Stimulated activated CD4-positive, alpha-beta T cell treated with anti-CD3 and anti-CD28 coated beads, Interleukin-2, amount 100 ng/mL, for 24 hours (primary cell): Measurements from ENCODE around the gene FBXL17.

Experiments
- DNase-seq, 2 donors: peaks; one replicate each; pipeline ENCODE4 v3.0.0-alpha.2; 2020

The FBXL17 gene

GRCh38 chr5:107887166-107887943 is 494.5 kb downstream of the FBXL17 start:
- no peak for DNase-seq

GRCh38 chr5:107885601-107886000 is 496.3 kb downstream of the FBXL17 start:
- no peak for DNase-seq

- no peak for DNase-seq
These were observed 497.0 kb downstream of the FBXL17 start for GRCh38 chr5:107884871-107885270.

GRCh38 chr5:107878661-107879060 is 503.2 kb downstream of the FBXL17 start:
- no peak for DNase-seq

GRCh38 chr5:107876906-107877305 is 505.0 kb downstream of the FBXL17 start:
- DNase-seq = no peak

GRCh38 chr5:107876261-107876660 is 505.6 kb downstream of the FBXL17 start:
- DNase-seq = no peak

GRCh38 chr5:107875833-107876232 is 506.1 kb downstream of the FBXL17 start:
- no peak for DNase-seq

GRCh38 chr5:107874795-107875194 is 507.1 kb downstream of the FBXL17 start:
- no peak for DNase-seq

- DNase-seq = no peak
These were observed 508.0 kb downstream of the FBXL17 start for GRCh38 chr5:107873877-107874276.

- no peak for DNase-seq
These were observed 510.9 kb downstream of the FBXL17 start for GRCh38 chr5:107871023-107871422.

GRCh38 chr5:107869438-107870115 is 512.3 kb downstream of the FBXL17 start:
- DNase-seq = no peak

- DNase-seq = no peak
These were observed 513.1 kb downstream of the FBXL17 start for GRCh38 chr5:107868650-107869409.

- no peak for DNase-seq
These were observed 514.6 kb downstream of the FBXL17 start for GRCh38 chr5:107867266-107867665.

GRCh38 chr5:107864793-107865192 is 517.1 kb downstream of the FBXL17 start:
- no peak for DNase-seq

- DNase-seq = no peak
These were observed 518.8 kb downstream of the FBXL17 start for GRCh38 chr5:107863125-107863524.

- no peak for DNase-seq
These were observed 520.3 kb downstream of the FBXL17 start for GRCh38 chr5:107861565-107861964.

GRCh38 chr5:107860044-107860443 is 521.9 kb downstream of the FBXL17 start:
- DNase-seq = no peak

- DNase-seq = no peak
These were observed 523.1 kb downstream of the FBXL17 start for GRCh38 chr5:107858788-107859187.

GRCh38 chr5:107858324-107858723 is 523.6 kb downstream of the FBXL17 start:
- DNase-seq = no peak

- no peak for DNase-seq
These were observed 524.1 kb downstream of the FBXL17 start for GRCh38 chr5:107857785-107858184.

GRCh38 chr5:107855171-107855570 is 526.7 kb downstream of the FBXL17 start:
- DNase-seq = no peak

- DNase-seq = no peak
These were observed 528.2 kb downstream of the FBXL17 start for GRCh38 chr5:107853696-107854095.

- no peak for DNase-seq
These were observed 528.9 kb downstream of the FBXL17 start for GRCh38 chr5:107853031-107853430.

GRCh38 chr5:107849118-107849517 is 532.8 kb downstream of the FBXL17 start:
- no peak for DNase-seq
